DND-41 (cell line): Measurements from ENCODE around the gene GRIP2.

Experiments used
- EZH2 ChIP-seq: IDR thresholded peaks from 3 replicates; pipeline ENCODE4 v1.6.1; 2012; ENCODE audit warnings: borderline replicate concordance, low read depth, mild to moderate bottlenecking, moderate library complexity, low read length, inconsistent platforms; ENCODE audit not compliant: severe bottlenecking
- TF ChIP-seq, protein P1 (sequence below): IDR thresholded peaks from 2 replicates; pipeline ENCODE4 v1.5.1; 2012; ENCODE audit warnings: borderline replicate concordance, low read length, moderate library complexity, mild to moderate bottlenecking; ENCODE audit not compliant: poor library complexity, severe bottlenecking; ENCODE audit errors: extremely low read depth

DNA sequence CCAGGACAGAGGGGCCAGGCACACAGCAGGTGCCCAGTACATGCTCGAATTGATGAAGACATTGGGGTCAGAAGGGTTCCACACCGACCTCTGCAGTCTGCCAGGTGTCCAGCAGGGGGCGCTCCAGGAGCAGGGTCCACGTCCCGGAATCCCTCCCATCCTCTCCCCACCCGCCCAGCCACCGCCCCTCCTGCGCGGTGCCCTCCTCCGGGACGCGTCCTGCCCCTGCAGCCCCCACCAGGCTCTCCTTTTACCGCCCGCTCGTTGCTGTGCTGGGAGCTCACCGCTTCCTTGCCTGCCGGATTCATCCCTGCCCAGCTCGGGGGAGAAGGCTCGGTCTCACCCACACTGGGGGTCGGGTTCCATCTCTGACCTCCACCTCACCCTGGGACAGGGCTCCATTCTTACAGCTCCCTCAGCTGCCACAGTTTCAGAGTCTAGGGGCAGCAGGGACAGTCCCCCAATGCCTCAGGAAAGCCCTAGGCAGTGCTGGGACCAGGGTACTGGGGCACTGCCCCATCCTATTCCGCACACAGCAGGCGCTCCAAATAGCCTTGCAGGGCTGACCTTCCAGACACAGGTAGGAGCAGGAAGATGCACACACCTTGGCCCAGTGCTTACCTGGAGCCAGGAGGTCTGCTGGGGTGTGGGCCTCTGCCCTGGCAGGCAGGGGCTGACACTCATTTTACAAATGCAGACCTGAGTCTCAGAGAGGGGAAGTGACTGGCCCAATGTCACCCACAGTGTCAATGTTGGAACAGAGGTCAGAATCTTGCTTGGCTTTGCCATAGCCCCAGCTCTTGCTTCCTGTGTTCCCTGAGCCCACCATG lies 31.0 kb downstream of the GRIP2 start:
- TF ChIP-seq, protein P1, sequence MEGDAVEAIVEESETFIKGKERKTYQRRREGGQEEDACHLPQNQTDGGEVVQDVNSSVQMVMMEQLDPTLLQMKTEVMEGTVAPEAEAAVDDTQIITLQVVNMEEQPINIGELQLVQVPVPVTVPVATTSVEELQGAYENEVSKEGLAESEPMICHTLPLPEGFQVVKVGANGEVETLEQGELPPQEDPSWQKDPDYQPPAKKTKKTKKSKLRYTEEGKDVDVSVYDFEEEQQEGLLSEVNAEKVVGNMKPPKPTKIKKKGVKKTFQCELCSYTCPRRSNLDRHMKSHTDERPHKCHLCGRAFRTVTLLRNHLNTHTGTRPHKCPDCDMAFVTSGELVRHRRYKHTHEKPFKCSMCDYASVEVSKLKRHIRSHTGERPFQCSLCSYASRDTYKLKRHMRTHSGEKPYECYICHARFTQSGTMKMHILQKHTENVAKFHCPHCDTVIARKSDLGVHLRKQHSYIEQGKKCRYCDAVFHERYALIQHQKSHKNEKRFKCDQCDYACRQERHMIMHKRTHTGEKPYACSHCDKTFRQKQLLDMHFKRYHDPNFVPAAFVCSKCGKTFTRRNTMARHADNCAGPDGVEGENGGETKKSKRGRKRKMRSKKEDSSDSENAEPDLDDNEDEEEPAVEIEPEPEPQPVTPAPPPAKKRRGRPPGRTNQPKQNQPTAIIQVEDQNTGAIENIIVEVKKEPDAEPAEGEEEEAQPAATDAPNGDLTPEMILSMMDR: peak; percentile 86
- TF ChIP-seq EZH2: no peak
